Fibroblast of gingiva (primary cell): ENCODE results near the gene ACTR2.

Experiments
- DNase-seq: peaks from one replicate; pipeline ENCODE4 v3.0.0-alpha.2; 2011; ENCODE audit warnings: low read depth

ACTR2 gene

DNA sequence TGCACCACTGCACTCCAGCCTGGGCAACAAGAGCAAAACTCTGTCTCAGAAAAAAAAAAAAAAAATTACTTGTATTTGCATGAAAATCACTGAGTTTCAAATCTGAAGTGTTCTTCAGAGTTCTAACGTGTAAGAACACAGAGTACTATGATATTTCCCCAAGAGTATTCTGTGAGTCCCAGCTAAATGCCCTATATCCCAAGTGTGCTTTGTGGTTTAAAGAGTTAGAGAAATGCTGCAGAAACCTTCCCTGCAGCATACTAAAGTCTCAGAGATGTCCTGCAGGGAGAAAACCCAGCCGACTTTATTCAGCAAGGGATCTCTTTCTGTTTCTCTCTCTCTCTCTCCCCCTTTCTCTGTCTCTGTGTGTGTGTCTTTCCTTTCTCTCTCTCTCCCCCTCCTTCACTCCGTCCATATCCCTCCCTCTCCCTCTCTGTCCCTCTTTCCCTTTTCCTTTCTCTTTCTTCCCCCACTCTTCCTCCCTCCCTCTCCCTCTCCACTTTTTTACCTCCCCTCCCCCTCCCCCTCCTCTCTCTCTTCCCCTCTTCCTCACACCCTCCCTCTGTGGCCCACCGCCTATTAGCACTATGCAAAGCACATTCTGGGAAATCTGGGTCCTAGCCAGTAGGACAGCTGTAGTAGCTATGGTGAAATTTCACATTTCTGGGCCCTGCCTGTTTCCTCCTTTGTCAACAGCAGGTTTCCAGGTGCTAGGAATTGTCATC, 54.2 kb downstream of the ACTR2 start:
- no peak for DNase-seq

DNA sequence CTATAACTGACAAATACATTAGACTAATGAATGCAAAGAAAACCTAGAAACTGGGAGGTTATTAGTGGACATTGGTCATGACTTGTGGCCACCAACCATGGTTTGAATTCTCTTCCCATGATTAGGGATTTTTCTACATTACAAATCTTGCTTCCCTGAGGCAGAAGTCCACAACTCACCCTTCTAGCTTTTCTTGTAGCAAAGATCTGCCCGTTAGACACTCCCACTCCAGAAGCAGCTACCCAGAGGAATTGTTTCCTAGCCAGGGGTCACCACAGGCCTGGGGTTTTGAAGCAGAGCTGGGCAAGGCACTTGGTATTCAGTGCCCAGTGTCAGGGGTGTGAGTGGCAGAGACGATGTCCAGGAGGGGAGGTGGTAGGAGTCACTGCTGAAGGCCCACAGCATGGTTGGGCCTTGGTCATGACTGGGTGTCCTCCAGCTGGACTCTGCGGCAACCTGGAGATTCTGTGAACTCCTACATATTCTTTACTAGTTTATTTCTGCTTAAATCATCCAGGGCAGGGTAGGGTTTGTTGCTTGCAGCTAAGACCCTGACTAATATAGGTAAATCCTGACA, 54.9 kb downstream of the ACTR2 start:
- no peak for DNase-seq

DNA sequence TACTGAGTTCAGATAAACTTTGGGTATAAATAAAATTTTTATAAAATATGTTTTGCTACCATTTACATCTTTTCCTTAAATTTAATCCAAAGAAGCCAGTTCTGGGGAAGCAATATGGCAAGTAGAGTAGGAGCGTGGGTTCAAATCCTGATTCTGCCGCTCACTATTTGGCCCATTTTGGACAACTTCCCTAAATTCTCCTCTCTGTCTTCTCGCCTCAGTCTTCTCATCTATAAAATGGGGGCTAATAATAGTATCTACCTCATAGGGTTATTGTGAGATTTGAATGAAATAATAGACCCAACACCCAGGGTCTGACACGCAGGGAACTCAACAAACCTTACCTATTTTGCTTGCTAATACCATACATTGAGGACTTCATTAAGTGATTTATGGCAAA, 59.7 kb downstream of the ACTR2 start:
- no peak for DNase-seq

DNA sequence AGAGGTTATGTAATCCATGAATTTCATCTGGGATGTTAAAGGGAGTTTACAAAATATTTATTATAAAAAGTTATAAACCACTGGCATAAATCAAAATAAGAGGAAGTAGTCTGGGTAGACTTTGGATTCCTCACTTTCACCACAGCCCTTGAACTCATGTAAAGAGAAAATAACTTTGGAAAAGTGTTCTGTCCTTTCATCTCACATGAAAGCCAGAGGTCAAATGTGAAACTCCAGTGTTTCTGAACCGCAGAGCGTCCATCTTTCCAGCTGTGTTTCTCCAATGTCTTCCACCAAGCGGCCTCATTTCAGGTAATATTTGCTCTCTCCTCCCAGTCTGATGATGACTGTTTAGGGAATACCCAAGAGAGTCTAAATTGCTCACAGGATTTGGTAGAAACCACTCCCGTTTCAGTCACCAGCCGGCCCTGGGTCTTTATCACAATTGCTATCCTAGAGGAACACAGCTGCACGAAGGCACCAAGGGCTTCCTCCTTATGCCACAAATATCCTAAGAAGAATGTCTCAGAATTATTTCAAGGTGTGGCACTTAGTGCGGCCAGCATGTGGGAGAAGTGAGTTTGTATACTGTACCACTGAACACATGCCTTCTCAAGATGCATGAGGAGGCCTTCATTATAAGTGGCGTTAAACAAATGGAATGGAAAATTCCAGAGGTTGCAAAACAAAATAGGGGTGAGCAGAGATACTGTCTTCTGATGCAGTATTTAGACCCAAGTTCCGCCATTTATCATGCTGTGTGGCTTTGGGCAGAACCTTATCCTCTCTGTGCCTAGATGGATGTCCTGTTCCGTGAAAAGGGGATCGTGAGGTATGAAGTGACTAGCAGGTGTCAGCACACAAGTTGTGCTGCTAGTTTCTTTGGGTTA, 63.8 kb downstream of the ACTR2 start:
- no peak for DNase-seq

DNA sequence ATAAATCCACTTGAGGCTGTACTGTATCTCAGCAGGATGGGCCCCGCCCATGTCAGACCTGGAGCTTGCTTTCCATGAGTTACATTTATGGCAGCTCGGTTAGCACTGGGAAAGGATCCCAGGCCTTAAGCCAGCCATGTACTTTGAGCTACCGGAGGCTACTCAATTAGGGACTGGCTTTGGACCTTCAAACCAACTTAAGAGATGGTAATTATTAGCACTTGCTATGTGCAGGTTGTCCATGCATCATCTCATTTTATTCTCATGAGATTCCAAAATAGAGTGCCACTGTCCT, 64.4 kb downstream of the ACTR2 start:
- DNase-seq = no peak

DNA sequence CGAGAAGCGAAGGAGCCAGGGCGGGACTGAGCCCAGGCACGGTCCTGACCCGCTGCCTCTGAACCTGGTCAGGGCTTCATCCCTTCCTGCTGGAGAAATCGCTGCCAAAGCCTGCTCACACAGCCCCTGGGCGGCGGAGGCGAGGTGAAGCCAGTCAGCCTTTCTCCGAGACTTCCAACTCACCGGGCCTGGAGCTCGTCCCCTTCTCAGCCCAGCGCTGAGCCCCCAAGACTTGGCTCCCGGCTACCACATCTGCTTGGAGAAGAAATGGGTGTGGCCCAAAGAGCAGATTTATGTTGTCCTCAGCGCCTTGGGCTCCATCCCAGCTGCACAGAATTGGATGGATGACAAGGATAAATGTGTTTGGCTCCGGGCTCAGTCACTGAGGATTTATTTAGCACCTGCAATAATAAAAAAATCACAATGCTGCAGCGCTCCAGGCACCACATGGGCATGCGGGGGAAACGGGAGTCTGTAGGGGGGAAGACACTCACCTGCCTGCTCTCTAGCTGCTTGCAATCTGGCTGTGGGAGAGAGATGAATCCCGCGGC, 64.9 kb downstream of the ACTR2 start:
- DNase-seq = no peak

DNA sequence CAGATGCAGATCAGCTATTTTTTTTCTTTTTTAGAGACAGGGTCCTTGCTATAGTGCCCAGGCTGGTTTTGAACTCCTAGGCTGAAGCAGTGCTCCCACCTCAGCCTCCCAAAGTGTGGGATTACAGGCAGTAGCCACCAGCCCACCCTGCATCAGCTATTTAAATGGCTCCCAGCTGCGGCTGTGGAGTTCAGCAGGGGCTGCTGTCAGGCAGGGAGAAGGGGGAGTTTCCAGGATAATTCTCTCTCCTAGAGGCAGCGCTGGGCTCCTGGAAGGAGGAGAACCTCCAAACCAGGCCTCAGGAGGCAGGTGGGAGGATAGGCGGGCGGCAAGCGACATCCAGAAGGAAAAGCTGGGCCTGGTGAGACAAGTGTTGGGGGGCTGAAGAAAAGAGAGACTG, 65.7 kb downstream of the ACTR2 start:
- DNase-seq = no peak

DNA sequence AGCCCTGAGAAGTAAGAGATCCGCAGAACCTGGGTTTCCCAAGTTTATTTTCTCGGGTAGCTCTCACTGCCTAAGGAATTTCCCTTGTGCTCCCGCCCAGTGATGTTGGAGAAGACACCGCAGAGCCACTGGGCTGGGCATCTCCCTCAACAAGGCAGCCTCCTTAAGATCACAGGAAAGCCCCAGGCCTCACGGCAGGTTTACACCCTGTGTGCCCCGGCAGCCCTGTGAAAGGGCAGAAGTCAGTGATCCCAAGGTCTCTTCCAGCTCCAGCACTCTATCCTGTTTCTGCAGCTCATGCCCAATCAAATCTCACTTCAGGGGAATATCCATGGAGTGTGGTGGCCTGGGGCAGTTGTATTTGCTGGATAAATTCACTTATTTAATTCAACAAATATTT, 66.5 kb downstream of the ACTR2 start:
- no peak for DNase-seq

DNA sequence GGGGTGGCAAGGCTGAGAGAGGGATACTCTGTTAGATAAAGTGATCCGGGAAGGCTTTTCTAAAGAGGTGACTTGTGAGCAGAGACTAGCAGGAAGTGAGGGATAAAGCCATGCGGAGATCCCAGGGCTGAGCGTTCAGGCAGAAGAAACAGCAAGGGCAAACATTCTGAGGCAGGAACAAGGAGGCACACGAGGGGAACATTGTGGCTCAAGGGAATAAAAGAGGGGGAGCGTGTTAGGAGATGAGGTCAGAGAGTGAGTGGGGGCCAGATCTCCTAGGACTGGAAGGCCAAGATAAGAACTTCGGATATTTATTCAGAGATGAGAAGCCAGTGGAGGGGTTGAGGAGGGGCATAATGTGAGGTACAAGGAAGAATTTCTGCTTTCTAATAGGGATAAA, 67.1 kb downstream of the ACTR2 start:
- no peak for DNase-seq

DNA sequence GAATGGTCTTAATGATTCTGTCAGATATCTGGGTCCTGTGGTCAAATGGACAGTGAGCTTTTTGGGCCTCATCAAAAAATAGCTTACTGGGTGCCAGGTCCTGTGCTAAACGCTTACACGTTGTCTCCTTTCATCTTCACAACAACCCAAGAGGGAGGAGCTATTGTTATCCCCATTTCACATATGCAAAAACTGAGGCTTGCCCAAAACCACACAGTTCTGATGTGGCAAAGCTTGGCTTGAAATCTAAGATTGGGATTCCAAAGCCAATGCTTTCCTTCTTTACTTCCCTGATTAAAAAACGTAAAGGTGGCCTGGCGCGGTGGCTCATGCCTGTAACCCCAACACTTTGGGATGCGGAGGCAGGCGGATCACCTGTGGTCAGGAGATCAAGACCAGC, 69.3 kb downstream of the ACTR2 start:
- no peak for DNase-seq

DNA sequence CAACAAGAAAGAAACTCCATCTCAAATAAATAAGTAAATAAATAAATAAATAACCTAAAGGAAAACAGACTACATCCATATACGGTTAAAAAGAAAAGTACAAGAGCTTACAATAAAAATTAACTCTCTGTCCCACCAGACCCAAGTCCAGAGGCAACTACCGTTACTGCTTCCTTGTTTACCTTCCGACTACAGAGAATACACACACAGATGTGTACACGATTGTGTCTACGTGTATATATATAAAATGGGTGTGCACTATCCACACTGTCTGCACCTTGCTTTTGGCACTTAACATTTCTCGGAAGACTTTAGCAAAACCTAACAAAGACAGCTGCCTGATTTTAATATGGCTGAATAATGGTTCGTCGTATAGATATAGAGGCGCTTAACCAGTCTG, 69.9 kb downstream of the ACTR2 start:
- DNase-seq = no peak

DNA sequence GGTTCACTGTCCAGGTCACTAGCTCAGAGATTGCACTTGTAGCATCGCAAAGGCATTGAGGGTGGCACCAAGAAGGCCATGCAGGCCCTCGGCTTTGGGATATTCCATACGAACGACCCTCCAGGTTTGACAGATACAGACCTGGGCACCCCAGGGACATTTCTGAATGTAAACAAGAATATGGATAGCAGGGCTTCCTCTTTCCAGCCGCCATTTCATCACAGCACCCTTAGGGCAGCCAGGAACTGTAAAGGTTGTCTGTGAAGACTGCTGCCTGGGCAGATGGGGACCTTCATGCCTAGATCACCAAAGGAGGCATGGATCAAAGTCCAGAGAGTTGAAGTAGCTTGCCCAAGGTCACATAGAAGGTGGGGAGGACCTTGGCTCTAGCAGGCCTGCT, 70.5 kb downstream of the ACTR2 start:
- DNase-seq = no peak

DNA sequence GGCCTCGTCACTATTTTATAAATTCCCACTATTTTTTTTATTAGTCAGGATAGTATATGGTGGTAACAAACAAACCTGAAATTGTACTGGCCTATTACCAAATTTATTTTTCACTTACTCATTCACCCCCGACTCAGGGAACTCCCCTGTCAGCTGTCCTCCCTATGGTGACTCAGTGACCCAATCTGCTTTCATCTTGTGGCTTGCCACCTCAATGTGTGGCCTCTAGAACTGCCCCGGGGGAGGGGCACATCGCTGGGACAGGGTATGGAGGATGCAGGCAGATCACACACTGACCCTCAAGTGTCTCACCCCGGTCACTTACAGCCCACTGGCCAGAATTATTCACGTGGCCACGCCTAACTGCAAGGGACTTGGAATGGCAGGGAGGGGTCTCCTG, 71.6 kb downstream of the ACTR2 start:
- DNase-seq = no peak

DNA sequence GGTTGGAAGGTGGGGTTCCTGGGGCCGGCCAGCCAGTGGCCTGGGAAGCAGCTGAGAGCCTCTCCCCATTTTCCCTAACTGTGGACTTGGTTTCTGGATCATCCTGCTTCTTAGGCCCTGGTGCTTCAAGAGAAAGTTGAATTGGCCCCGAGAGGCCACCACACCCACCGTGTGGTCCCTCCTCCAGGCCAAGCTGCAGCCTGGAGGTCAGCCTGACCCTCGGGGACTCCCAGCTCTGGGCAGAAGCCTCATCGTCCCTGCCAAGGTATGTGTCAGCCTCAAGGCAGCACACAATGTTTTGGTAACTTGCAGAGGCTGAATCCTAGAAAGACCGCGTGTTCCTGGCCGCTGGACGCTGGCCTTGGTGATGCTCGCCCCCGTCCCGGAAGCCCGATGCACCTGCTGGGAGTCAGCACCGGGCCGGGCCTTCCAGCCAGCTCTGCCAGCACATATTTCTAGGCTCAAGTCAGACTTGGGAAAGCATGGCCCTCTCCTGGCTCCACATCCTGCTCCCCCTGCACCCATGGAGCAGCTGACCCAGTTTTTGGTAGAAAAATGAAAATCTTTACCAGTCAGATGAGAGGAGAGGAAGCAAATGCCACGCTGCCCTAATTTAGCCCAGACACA, 72.6 kb downstream of the ACTR2 start:
- DNase-seq = peak; percentile 85

DNA sequence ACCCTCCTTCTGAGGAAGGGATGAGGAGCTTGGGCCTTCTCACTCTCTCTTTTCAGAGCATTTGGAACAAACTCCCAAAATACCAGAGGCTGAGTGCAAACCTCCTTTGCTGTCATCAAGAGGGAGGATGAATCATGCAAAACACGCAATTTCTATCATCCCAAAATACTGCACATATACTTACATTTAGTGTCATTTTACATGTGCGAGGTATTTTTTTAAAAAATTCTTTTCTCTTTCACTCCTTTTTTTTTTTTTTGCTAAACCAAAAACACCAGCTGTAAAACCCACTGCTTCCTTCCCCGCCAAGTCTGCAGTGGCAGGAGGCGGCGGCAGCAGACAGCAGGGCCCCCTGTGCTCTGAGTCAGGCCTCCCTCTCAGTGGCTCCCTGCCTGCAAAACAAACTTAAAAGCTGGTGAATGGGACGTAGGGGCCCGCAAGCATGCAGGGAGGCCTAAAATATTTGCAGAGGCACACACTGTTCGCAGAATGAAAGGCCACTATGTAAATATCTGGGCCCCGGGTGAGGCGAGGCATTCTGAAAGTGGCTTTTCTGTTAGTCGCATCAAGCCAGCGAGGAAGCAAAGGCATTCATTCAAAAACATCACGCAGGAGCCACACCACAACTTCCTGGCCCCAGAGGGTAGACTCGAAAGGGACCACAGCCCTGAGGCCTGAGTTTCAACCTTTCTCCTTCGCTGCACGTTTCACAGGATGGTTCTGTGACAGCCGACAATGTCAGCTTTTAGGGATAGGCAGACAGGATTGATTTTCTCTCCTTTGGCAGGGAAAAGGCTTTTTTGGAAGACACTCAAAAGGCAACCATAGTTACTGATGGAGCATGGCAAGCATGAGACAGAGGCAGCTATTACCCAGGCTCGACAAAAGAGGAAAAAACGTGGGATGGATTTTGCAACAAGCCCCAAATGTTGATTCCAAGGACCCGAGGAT, 73.4 kb downstream of the ACTR2 start:
- peak; percentile 87 for DNase-seq

DNA sequence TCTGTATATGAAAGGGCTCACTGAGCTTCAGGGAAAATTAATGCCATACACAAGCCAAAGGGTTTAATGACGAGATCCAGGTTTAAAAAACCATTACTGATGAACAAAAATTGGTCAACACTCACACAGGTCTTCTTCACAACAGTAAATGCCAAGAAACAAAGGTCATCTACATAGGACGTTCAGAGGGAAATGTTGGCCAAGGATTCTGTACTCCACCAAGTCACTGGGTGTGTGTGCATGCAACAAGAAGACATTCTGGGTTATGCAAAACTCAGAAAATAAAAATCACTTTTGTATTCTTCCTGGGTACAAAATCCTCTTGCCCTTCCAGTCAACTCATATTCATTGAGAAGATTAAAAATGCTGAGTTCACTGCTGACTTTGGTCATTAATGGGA, 78.3 kb downstream of the ACTR2 start:
- no peak for DNase-seq

DNA sequence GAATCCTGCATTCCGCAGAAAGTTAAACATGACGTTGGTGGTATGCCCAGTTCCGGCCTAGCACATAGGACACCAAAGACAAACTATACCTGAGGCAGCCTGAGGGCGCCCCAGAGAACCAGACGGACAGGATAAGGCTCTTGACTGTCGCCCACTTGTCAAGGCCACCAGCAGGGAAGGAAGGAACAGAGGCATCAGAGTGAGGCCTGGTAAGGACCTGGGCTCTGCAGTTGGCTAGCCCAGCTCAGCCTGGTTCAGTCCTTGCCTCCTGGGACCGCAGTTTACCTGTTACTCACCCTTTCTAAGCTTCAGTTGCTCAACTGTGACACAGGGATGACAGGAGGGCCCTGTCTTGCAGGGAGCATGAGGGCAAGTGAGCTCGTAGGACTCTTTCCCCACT, 82.1 kb downstream of the ACTR2 start:
- no peak for DNase-seq

DNA sequence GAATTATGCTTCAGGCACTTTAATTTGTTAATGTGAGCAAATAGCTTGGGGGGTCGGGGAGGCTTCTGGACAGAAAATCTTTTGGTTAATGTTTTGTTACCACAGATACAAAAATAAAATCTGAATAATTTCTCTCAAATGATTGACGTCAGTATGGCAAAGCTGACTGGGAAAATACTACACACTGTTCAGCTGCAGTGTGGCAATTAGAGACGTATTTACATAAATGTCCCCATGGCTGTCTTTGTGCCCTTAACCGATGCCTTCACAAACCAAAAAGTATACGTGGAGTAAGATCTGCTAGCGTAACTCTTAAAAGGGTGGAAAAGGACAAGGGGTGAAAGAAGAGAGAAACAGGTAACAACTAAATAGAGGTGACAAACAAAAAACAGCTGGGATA, 83.4 kb downstream of the ACTR2 start:
- no peak for DNase-seq

DNA sequence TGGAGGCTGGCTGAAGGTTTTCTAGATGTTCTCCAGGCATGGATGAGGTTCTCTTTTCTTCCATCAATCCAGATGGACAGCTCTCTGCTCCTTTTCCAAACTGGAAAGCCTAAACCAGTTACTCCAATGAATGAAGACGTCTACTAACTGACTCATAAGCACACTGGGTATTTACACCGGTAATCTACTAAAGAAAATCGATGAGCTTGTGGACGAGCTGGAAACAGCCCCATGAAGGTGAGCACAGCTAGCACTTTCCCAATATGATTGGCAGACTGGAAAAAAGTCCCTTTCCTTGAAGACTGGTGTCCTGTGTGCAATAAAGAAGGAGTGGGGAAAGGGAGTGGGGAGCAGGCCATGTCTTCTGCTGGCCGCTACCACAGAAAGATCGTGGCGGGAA, 84.0 kb downstream of the ACTR2 start:
- DNase-seq = no peak

DNA sequence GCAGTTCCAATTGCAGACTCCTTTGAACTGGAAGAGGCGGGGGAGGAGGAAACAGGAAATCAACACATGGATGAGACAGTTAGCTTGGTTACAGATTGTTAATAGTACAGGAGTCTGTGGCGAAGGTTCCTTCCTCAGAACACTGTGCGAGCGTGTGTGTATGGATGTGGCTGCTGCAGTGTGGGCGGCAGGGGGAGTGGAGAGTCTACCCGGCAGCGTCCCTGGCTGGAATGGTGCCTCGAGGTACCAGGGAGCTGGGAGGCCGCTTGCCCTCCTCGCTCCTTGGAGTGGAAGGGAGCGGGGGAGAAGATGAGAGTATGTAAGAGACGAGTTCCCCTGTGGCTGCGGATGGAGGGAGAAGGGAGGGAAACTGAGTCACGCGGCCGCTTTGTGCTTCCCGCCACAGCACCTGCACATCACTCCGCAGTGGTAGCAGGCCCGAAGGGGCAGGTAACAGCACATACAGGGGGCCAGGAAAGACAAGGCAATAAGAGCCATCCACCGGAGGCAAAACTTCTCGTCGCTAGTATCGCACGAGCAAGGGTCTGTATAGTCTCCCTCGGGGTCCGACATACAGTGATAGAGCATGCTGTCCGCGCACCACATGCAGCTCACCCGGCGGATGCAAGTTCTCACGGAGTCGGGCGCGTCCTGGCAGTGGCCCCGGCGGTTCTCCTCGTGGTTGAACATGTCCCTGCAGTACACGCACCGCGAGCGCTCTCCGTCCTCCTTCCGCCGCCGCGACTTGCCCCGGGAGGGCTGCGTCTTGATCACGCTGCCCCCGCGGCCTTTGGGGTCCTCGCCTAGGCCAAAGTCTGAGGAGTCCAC, 85.7 kb downstream of the ACTR2 start:
- DNase-seq = no peak

DNA sequence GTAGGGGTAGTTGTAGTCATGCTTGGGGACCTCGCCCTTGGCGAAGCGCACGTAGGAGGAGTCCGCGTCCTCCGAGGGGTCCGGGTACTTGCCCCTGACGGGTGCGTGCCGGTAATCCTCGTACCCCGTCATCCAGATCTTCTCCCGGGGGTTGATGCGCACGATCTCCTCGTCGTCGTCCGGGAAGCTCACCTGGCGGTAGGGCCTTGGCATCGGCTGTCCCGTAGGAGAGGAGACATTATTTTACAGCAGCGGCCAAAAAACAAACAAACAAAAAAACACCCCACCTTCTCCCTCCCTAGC, 86.3 kb downstream of the ACTR2 start:
- DNase-seq = no peak
